HepG2 (cell line): ENCODE data around the gene RBBP8NL. TPM values are rescaled to one million over a fixed set of nuclear protein-coding genes. Genes with fewer than 3 reads are reported as not detected.
A peak's percentile ranks its signal among the peaks of the same experiment; 100 is the strongest.

Source experiments
- CEBPG ChIP-seq: IDR thresholded peaks from 2 replicates; pipeline ENCODE4 v1.6.1; 2016
- DPF2 ChIP-seq: sonication (generic); formaldehyde crosslinking; IDR thresholded peaks from 2 replicates; pipeline ENCODE4 v1.4.0; 2020; ENCODE audit warnings: mild to moderate bottlenecking, low read depth, missing genetic modification reagents, borderline replicate concordance
- FOXK1 ChIP-seq: sonication (generic); formaldehyde crosslinking; IDR thresholded peaks from 2 replicates; pipeline ENCODE4 v1.4.0; 2020; ENCODE audit warnings: low read depth, missing genetic modification reagents, borderline replicate concordance
- KIAA2018 ChIP-seq: sonication (generic); formaldehyde crosslinking; IDR thresholded peaks from 2 replicates; pipeline ENCODE4 v1.5.0; 2020; ENCODE audit warnings: mild to moderate bottlenecking, missing genetic modification reagents, borderline replicate concordance
- RARG ChIP-seq: sonication (generic); formaldehyde crosslinking; IDR thresholded peaks from 2 replicates; pipeline ENCODE4 v1.4.0; 2020; ENCODE audit warnings: low read depth, mild to moderate bottlenecking, missing genetic modification reagents
- SETDB1 ChIP-seq: sonication (generic); formaldehyde crosslinking; IDR thresholded peaks from 2 replicates; pipeline ENCODE4 v1.5.1; 2020; ENCODE audit warnings: missing genetic modification reagents, mild to moderate bottlenecking, borderline replicate concordance
- SMAD9 ChIP-seq: sonication (generic); formaldehyde crosslinking; IDR thresholded peaks from 2 replicates; pipeline ENCODE4 v1.5.1; 2020; ENCODE audit warnings: mild to moderate bottlenecking, missing genetic modification reagents
- SNRNP70 ChIP-seq: fragments of 200-400 bp; formaldehyde crosslinking; IDR thresholded peaks from 2 replicates; pipeline ENCODE4 v1.6.1; 2017; ENCODE audit warnings: mild to moderate bottlenecking, low read depth, low read length, moderate library complexity
- TOPORS ChIP-seq: sonication (generic); formaldehyde crosslinking; IDR thresholded peaks from 2 replicates; pipeline ENCODE4 v1.8.0; 2023; ENCODE audit warnings: mild to moderate bottlenecking, missing genetic modification reagents
- ZFP36 ChIP-seq: fragments of 150-350 bp; IDR thresholded peaks from 2 replicates; pipeline ENCODE4 v1.6.1; 2018; ENCODE audit warnings: borderline replicate concordance, low read length, low read depth; ENCODE audit not compliant: partially characterized antibody
- ZFP91 ChIP-seq: sonication (generic); formaldehyde crosslinking; IDR thresholded peaks from 2 replicates; pipeline ENCODE4 v1.9.0; 2022; ENCODE audit warnings: missing genetic modification reagents, mild to moderate bottlenecking, borderline replicate concordance
- ZNF205 ChIP-seq: IDR thresholded peaks from 2 replicates; pipeline ENCODE4 v1.6.1; 2018; ENCODE audit warnings: missing biosample characterization, missing genetic modification reagents
- ZNF234 ChIP-seq: sonication (generic); formaldehyde crosslinking; conservative IDR thresholded peaks from 2 replicates; pipeline ENCODE4 v1.5.1; 2020; ENCODE audit warnings: mild to moderate bottlenecking, missing genetic modification reagents
- ZNF557 ChIP-seq: sonication (generic); formaldehyde crosslinking; IDR thresholded peaks from 2 replicates; pipeline ENCODE4 v1.4.0; 2020; ENCODE audit warnings: missing genetic modification reagents
- ZNF572 ChIP-seq: sonication (generic); formaldehyde crosslinking; IDR thresholded peaks from 2 replicates; pipeline ENCODE4 v1.5.1; 2020; ENCODE audit warnings: mild to moderate bottlenecking, missing genetic modification reagents
- ZNF614 ChIP-seq: IDR thresholded peaks from 2 replicates; pipeline ENCODE4 v1.6.1; 2018; ENCODE audit warnings: missing biosample characterization, missing genetic modification reagents, inconsistent platforms, borderline replicate concordance
- ZNF841 ChIP-seq: sonication (generic); formaldehyde crosslinking; IDR thresholded peaks from 2 replicates; pipeline ENCODE4 v1.8.1; 2023; ENCODE audit warnings: missing genetic modification reagents, borderline replicate concordance
- ZSCAN29 ChIP-seq: sonication (generic); formaldehyde crosslinking; conservative IDR thresholded peaks from 2 replicates; pipeline ENCODE4 v1.4.0; 2020; ENCODE audit warnings: mild to moderate bottlenecking, missing genetic modification reagents
- ZSCAN9 ChIP-seq: IDR thresholded peaks from 2 replicates; pipeline ENCODE4 v1.6.1; 2016; ENCODE audit warnings: borderline replicate concordance
- polyA plus RNA-seq, 8 experiments: library from polyadenylated mRNA; depleted of rRNA in 3 of 8; stranded (reverse) in 7 of 8; unstranded in 1 of 8; fragments of >200 nt; fragmentation: Illumina TruSeq in 4 of 8; extraction: Trizol in 4 of 8; gene quantifications; 2 replicates each; pipeline versions ENCODE4 v1.2.1 to v1.2.3, GENCODE V29; 2011 to 2016; ENCODE audit warnings: low read depth in 4 of 8, missing spikeins in 1 of 8, mixed read lengths in 1 of 8; ENCODE audit not compliant: insufficient read depth in 1 of 8
- total RNA-seq, 5 experiments: library from RNA; depleted of rRNA; stranded (reverse); fragments of >200 nt; fragmentation: Illumina TruSeq; extraction: Trizol; gene quantifications; 2 replicates each; pipeline ENCODE4 v1.2.3, GENCODE V29; 2016; ENCODE audit warnings: low read depth in 1 of 5

RBBP8NL gene
- total and polyA plus RNA-seq, 2 of the 13 experiments (the other 11 are each of a cell fraction or from before 2014, with no cell fraction given): 0.69 to 0.86 TPM

GRCh38 chr20:62376112-62377063 is 51.0 kb downstream of the RBBP8NL start (continued):
- TF ChIP-seq ZFP91 (CRISPR knock-in tag) (peak; percentile 84; the same call in 1 of the 2 replicates), ZSCAN9 (CRISPR knock-in tag) (peak; percentile 84; the same call in 1 of the 2 replicates), ZNF614 (CRISPR knock-in tag) (peak; percentile 79; the same call in 1 of the 2 replicates), ZNF841 (CRISPR knock-in tag) (no peak), DPF2 (CRISPR knock-in tag) (peak; percentile 39; the same call in 1 of the 2 replicates), KIAA2018 (CRISPR knock-in tag) (no peak), TOPORS (CRISPR knock-in tag) (0 out of 2 replicates have a peak, but pooled peaks have one; percentile 3), FOXK1 (CRISPR knock-in tag) (peak; percentile 34; the same call in 1 of the 2 replicates), SETDB1 (CRISPR knock-in tag) (no peak), ZNF205 (CRISPR knock-in tag) (peak; percentile 72), ZSCAN29 (CRISPR knock-in tag) (peak; percentile 91), CEBPG (CRISPR knock-in tag) (peak; percentile 40; the same call in 1 of the 2 replicates), ZNF572 (CRISPR knock-in tag) (peak; percentile 73), SNRNP70 (no peak), ZNF234 (peak; percentile 86; the same call in 1 of the 2 replicates), SMAD9 (CRISPR knock-in tag) (peak; percentile 19; the same call in 1 of the 2 replicates), ZFP36 (no peak), ZNF557 (CRISPR knock-in tag) (peak; percentile 78; the same call in 1 of the 2 replicates), RARG (CRISPR knock-in tag) (peak; percentile 47; the same call in 1 of the 2 replicates)
